Fibroblast of upper back skin (primary cell): ENCODE results near the gene GPRC5A.

ENCODE experiments used
- DNase-seq: peaks from one replicate; pipeline ENCODE4 v3.0.0-alpha.2; 2013

GPRC5A gene

DNA sequence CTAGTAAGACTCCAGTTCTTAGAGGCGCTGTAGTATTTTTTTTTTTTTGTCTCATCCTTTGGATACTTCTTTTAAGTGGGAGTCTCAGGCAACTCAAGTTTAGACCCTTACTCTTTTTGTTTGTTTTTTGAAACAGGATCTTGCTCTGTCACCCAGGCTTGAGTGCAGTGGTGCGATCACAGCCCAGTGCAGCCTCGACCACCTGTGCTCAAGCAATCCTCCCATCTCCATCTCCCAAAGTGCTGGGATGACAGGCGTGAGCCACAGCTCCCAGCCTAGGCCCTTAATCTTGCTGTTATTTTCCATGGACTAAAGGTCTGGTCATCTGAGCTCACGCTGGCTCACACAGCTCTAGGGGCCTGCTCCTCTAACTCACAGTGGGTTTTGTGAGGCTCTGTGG lies 21.3 kb downstream of the GPRC5A start:
- no peak for DNase-seq

DNA sequence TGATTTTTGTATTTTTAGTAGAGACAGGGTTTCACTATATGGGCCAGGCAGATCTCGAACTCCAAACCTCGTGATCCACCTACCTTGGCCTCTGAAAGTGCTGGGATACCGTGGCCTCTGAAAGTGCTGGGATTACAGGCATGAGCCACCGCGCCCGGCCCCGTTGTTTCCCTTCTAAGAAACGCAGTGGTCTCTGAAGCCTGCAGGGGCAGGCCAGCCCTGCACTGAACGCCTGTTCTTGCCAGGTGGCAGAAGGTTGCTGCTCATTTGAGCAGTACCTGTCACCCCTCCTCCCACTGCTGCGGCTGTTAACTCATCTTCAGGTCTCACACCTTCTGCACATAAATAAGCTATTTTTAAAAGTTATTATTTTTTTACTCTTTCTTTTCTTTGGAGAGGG lies 24.3 kb downstream of the GPRC5A start:
- no peak for DNase-seq

DNA sequence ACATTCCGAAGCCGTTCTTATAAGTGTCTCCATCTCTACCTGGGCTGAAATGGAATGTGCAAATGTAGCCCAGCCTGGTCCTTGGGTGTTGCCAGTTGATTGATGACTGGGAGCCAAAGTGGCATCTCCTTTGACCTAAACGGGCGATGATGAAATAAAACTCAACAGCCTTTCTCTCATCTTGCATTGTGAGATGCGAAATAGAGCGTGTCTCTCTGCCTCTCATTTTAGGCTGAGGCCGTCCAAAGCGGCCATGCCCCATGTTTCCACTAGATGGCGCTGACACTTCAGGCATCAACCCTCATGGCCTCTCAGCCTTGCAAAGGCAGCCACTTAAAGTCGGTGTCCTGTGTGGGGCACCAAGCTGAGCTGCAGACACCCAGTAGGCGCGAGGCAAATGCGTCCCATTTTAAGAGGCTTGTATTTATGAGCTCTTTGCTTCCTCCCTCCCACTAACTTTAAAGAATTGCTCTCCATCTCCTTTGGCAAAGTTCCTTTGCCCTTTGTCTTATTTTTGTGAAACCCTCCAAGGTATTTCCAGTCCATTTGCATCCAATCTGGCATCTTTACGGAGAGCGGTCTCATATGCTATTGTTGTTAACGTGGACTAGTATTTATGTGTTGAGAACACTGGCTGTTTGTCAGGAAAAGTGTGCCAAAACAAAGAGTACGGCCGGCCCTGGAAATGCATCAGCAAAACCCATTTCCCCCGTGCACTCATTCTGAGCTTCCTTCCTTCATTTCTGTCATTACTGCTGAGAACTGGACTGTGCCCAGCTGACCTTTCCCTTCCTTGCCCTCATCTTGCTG lies 25.0 kb downstream of the GPRC5A start:
- peak; percentile 78 for DNase-seq

DNA sequence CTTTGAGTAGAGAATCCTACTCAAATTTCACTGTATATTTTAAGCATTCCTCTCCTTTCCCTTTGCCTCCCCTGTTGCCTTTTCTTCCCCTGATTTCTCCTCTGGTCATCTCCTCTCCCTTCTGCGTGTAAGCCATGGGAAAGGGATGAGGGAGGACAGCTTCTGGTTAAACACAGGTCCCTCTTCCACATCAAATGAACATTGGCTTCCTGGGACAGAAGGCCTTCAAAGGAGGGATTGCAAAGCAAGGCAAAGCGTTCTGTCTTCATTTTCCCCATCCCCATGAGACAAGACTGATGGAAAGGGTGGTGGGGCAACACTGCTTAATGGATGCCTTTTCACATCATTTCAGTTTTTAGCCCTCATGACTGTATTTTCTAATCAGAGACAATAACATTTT lies 26.2 kb downstream of the GPRC5A start:
- DNase-seq: no peak

DNA sequence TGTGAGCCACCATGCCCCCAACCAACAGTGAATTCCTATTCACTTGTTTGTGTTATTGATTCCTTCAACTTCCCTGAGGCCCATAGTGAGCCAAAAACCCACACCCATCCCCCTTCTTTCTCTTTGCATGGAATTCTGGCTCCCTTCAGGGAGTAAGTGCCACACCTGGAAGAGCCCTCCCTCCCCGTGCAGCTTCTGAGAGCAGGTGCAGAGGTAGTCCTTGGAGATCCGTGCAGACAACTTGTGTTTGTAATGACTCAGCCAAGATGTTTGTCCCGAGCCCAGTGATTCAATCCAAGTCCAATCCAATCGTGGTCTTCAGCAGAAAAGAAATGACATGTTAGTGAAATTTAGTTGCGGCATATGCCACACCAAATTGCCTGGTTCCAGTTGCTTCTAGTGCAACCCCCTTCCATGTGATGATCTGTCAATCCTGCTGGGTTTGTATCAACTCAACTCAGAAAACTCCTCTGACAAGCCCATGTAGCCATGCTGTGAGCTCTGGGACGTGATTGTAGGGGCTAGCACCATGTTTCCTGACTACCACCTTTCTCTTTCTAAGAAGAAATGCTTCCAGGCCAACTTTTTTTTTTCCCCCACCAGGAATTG lies 27.5 kb downstream of the GPRC5A start:
- no peak for DNase-seq

DNA sequence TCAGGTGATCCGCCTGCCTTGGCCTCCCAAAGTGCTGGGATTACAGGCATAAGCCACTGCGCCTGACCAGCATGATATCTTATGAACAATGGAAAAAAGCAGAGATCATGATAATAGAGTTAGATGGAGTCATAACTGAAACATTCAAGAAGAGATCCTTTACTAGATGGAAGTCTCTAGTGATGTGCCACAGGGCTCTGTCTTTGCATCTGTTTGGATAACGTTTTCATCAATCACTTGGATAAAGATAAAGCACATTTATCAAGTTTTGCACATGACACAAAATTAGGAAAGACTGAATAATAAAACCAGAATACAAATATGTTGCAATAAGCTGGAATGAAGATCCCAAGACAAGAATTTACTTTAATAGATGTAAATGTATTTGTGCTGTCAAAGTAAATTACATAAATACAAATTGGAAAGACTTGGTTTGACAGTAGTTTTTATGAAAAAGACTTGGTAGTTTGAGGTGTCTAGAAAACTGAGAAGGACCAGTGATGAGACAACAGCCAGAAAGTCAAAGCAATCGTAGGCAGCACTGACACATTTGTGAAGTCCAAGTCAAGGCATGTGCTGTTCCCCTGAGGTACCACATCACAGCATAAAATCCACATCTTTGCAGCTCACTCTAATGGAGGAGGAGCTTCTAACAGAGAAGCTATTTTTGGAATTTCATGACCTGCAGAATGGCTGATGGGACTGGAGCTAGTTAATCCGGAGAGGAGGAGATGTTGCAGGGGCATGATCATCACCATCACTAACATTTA lies 28.5 kb downstream of the GPRC5A start:
- DNase-seq: peak; percentile 20

DNA sequence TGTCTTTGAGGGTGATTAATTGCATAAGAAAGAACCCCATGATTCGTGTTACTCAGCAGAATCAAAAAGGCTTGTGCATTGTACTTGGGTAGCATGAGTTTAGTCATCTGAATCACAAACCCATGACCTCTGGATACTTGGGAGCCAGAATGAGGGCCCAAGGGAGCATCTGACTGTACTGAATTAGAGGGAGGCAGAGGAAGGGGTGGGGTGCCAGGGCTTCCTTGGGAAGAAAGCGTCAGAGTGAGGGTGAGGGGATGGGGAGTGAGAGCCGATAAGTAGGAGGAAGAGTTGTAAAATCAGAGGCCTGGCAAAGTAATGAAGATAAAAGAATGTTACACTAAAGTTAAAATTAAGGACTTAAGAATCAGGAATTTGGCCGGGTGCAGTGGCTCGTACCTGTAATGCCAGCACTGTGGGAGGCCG lies 30.8 kb downstream of the GPRC5A start:
- DNase-seq: peak; percentile 58

DNA sequence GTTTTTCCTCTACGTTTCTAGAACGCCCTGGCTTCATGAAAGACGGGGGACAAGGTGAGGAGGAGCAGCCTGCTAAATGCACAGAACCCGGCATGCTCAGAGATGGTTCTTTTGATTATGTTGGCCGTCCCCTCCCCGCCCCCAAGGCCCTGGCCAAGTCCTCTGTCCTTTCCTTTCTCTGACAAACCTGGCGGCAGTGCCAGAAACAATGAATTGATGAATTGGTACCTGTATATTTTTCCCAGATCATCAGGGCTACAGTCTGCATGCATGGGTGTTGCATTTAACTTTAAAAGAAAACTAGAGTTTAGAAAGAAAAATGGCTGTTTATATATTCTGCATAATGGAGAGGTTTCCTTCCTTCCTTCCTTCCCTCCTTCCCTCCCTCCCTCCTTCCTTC lies 31.6 kb downstream of the GPRC5A start:
- DNase-seq: no peak

DNA sequence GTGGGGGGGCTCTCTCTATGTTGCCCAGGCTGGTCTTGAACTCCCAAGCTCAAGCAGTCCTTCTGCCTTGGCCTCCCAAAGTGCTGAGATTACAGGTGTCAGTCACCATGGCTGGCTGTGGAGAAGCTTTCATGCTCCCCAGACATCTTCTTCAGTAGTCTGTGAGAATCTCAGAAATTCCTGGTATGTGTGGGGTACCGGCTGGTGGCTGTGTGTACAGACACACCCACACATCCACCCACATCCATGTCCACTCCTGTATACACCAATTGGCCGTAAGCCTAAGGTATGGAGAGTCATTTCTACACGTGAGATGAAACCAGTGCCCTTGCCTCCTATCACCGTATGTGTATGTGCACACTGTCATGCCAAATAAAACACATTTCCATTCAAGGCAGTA lies 32.8 kb downstream of the GPRC5A start:
- DNase-seq: no peak

DNA sequence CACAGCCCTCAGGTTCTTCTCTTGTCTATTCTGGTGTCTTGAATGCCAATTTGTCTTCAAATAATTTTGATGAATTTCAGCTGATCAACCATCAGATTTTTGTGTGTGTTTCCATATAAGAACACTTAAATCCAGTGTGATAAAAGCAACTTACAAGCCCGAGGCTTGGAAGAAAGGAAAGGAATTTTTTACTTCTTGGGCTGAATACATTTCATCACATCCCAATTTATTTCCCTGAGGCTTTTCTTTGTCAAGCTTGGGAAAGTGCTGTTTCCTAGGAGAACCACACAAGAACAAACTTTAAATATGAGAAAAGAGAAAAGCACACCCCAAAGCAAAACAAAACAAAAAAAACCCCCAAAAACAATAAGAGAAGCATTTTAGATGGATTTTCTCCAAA lies 34.0 kb downstream of the GPRC5A start:
- DNase-seq: peak; percentile 35

DNA sequence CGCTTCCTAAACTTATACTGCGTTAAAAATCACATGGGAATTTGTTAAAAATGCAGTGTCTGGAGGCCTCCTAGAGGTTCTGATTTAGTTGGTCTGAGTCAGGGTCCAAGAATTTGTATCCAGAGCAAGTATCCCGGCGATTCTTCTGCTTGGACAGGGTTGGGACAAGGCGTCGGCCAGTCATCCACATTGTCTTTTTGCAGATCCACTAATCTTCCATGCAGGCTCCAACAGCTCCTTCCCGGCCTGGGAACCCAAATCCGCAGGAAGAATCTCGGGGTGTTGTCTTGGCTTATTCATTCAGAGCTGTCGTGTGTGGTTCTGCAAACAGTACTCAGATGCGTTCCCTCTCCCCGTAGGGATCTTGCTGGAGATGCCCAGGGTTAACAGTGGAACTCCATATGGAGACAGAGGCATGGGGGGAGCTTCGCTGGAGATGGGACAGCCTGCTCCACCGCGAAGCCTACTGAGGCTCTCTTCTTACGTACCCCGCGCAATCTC lies 35.3 kb downstream of the GPRC5A start:
- DNase-seq: peak; percentile 61

DNA sequence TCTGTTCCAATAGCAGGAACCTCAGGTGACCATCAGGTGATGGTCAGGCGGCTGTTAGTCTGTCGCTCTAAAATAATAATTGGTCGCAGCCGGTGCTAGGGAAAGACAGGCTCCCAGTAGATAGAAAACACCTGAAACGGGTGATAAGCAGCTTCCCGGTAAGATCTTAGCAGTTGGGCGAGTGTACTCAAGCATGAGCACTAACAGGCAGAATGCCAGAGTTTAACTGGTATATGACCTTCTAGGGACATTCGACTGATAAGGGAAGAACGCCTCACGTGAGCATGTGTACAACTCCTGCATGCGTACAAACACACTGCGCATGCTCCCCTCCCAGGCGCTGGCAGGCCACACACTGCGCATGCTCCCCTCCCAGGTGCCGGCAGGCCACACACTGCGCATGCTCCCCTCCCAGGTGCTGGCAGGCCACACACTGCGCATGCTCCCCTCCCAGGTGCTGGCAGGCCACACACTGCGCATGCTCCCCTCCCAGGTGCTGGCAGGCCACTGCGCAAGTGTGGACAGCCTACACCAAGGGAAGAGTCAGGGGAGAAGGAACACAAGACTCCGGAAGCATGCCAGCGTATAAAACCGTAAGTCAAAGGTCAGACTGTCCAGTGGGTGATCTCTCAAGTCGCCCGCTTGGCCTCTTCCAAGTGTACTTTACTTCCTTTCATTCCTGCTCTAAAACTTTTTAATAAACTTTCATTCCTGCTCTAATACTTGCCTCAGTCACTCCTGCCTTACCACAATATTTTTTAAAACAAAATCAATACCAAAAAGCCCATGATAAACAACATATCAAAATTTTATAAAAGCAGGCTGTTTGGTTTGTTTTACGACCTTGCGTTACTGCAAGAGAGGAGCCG lies 36.1 kb downstream of the GPRC5A start:
- peak; percentile 19 for DNase-seq

DNA sequence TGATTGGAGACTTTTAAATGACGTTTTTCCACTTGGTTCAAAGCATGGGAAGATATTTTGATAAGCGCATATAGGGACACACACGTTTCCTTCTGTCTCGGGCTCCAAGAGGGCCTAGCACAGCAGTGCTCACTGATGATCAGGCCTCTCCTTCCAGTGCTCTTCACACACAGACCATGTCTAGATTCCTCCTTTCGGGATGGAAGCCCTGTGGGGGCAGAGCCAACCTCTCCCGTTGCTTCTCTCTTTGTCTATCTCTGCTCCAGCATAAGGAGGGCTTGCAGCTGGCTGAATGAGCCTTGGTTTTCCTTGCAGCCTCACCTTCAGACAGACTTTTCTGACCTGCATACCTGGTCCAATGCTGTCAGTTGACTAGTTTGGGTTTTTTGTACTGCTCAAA lies 38.3 kb downstream of the GPRC5A start:
- DNase-seq: no peak

DNA sequence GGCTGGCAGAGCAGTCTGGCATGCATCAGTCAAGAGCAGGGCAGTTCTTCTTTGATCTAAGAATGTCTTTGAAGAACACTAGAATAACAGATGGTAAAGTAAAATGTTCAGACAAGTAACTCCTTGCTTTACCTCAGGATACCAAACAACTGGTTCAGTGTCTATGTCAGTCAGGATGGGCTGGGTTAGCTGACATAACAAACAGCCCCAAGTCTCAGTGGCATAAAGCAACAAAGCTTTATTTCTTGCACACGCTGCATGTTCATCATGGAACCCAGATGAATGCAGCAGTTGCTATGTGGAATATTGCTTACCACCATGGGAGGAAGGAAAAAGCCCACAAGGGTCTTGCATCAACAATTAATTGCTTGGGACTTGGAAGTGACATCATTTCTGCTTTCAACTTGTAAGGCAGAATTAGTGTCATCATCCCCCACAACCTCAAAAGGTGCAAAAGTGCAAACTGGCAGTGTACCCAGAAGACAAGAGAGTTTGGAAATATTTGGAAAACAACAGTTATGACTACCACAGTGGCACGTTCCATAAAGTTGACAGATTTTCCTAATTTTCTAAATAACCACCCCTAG lies 39.4 kb downstream of the GPRC5A start:
- no peak for DNase-seq

DNA sequence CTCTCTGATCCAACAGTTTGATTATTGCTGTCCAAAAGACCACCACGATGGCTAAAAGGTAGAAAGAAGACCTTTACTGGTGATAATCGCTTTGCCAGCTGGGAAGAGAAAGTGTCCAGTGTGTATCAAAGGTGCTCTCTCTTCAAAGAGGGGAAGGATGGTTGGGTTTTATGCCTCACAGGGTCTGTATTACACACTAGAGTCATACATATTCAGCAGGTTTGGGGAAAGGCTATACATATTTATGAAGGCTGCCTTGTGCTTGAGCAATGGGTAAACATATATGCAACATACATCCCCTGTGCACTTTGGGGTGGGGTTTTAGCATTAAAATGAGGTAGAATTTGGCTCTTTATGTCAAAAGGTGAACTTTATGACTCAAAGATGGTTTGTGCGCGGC lies 42.4 kb downstream of the GPRC5A start:
- DNase-seq: no peak

DNA sequence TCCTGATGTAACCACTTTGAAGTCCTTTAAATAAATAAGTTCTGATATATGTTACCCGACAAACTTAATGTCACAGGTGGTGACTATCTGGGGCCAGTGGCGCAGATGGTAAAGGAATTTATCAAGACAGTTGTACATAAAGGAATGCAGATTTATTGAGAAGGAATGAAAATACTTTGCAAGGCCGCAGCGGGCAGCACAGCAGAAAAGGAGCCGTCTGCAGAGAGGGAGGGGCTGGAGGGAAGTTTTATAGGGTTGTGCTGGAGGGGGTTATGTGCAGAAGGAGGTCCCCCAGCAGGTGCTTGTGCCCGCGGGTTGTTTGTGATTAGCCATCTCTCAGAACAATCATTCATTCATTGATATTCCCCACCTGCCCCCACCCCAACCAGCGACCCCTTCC lies 43.2 kb downstream of the GPRC5A start:
- DNase-seq: peak; percentile 21

DNA sequence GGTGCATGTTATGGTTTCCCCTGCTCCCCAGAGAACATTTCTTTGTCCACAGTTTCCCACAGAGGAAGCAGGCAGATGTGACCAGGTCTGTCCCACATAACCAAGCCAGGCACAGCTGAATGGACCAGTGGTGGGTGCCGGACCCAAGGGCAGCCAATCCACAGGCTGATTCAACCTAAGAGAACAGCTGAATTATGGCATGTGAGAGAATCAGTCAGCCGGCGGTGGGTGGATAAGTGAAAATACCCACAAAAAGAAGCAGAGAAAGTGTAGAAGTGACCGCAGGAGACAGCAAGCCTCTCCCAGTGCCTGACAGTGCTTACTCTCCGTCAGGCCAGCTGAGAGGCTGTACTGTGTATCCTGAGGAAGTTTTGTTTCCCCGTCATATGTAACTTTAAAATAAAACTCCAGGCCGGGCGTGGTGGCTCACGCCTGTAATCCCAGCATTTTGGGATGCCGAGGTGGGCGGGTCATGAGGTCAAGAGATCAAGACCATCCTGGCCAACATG lies 45.7 kb downstream of the GPRC5A start:
- no peak for DNase-seq

DNA sequence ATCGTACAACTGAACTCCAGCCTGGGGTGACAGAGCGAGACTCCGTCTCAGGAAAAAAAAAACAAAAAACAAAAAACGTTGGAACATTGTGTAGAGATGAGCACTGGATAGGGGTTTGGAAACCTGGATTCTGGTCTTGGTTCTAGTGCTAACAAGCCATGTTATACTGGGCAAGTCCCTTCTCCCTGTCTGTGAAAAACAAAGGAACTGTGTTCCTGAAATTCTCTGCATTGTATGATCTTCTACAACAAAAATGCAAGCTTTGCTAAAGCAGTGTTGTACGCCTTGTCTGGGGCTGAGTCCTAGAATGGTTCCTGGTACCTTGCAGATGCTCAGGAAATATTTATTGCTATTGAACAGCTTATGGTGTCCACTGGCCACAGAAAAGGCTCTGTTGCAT lies 47.2 kb downstream of the GPRC5A start:
- DNase-seq: no peak

DNA sequence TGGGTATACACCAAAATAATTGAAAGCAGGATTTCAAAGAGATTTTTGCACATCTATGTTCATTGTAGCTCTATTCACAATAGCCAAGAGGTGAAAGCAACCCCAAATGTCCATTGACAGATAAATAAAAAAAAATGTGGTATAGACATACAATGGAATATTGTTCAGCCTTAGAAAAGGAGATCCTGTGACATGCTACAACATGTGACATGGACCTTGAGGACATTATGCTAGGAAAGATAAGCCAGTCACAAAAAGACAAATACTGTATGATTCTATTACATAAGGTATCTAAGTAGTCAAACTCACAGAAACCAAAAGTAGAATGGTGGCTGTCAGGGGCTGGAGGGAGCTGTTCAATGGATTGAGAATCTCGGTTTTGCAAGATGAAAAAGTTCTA lies 48.5 kb downstream of the GPRC5A start:
- DNase-seq: no peak

DNA sequence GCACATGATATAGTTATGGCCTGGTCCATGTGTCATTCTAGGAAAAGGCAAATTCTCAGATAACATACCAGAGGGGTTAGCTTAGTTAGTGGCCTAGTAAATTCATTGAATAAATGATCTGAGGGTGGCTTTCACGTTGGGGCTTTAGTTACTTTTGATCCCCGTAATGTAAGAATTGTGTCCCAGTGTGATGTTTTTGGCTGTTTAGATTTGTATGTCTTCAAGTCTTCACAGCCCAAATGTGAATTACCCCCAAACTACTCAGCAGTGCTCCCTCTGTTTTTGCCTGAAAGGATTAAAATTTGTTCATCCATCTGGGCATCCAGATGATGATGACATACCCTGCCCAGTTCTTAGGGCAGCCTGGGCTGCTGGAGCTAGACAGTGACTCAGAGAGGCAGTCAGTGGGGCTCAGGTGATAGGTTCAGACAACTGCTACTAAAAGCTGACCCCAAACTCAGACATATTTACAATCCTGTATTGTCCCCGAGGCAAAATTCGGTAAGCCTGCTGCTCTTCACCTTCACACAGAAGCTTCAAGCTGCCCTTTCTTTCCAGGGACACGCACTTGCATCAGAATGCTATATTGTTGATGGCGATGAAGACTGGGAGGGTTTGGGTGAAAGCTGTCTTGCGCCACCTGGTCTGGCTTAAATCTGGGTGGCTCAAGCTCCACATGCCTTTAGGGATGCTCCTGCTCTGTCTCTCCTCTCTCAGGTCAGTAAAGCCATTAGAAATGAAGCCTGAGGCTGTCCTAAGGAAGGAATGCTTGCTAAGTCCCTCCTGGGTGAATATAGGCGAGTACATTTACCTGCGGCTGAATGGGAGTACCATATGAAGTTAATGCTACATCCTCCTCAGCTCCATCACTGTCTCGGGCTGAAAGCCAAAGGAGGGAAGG lies 50.3 kb downstream of the GPRC5A start:
- no peak for DNase-seq
